HG03135 (cell line): ENCODE measurements around the gene PTPRG.

Experiments used
- ATAC-seq: cut with Tn5 transposase; IDR thresholded peaks from one replicate; pipeline ENCODE4 v1.9.1; 2021; ENCODE audit warnings: mild to moderate bottlenecking, moderate library complexity; ENCODE audit not compliant: unreplicated experiment

PTPRG gene

GRCh38 chr3:62164196-62164595 is 602.8 kb downstream of the PTPRG start:
- ATAC-seq = no peak

- ATAC-seq = no peak
Observed at GRCh38 chr3:62164746-62165145, 603.4 kb downstream of the PTPRG start.

DNA sequence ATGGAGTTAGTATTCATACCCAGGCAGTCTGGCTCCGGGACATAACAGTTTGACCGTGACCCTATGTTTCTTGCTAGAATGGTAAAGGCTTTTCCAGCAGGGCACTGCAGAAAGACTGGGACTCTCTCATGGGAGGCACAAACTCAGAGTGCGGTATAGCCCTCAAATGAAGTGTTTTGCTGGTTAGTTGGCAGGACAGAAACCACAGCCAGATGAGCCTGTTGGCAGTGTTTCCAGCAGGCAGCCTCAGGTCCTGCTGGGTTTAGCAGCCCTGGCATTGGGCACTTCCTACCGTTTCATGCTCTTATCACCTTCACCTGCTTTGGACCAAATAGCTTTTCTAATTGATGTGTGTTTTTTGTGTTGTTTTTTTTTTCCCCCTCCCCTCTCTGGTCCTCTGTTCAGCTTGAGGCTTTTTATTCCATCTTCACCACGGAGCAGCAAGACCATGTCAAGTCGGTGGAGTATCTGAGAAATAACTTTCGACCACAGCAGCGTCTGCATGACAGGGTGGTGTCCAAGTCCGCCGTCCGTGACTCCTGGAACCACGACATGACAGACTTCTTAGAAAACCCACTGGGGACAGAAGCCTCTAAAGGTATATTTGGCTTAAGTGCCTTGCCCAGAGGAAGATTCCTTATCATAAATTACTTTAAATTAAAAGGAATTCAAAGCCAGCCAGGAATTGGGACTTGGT is 606.3 kb downstream of the PTPRG start:
- no peak for ATAC-seq

- no peak for ATAC-seq
Observed at GRCh38 chr3:62168356-62168755, 607.0 kb downstream of the PTPRG start.

- no peak for ATAC-seq
Observed at GRCh38 chr3:62169906-62170660, 608.7 kb downstream of the PTPRG start.

DNA sequence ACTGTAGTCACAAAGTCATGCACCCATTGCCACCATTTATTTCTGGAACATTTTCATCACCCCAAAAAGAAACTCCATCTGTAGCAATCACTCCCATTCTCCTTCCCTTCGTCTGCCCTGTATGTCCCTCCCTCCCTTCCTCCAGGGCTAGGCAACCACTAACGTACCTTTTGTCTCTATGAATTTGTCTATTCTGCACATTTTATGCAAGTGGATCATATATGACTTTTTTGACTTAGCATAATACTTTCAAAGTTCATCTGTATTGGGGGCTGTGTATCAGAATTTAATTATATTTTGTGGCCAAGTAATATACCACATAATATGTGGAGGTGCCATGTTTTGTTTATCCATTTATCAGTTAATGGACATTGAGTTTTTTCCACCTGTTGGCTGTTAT is 610.4 kb downstream of the PTPRG start:
- no peak for ATAC-seq

- no peak for ATAC-seq
Observed at GRCh38 chr3:62172199-62172598, 610.8 kb downstream of the PTPRG start.

- ATAC-seq = no peak
Observed at GRCh38 chr3:62173939-62174515, 612.7 kb downstream of the PTPRG start.

GRCh38 chr3:62175161-62175560 is 613.8 kb downstream of the PTPRG start:
- ATAC-seq = no peak

DNA sequence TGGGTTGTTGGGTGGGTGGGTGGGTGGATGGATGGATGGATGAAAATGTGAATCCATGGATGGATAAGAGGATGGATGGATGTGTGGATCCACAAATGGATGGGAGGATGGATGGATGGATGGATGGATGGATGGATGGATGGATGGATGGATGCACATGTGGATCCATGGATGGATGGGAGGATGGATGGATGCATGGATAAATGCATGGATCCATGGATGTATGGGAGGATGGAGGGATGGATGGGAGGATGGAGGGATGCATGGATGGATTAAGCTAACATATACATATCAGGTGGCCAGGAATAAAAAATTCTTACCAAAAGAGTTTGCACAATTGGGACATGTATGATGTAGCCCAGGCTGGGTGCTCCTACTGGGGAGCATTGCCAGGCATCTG is 616.7 kb downstream of the PTPRG start:
- ATAC-seq = no peak

GRCh38 chr3:62178739-62179600 is 617.6 kb downstream of the PTPRG start:
- ATAC-seq = no peak

DNA sequence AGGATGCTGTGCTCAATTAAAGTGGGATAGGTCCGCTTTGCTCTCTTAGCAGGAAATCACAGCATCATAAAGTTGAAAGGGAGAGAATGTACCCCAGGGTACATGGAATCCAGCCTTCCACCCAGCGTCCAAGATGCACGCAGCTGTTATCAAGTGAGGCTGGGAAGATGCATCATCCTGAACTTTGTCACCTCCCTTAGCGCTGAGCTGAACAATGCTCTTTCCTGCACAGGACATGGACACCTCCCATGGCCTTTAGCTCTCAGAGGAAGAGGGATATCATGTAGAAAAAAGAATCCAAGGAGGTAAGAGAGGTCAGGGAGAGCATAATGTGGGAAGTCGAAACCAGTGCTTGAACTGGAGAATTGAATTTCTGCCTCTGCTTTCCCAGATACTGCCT is 619.1 kb downstream of the PTPRG start:
- ATAC-seq = no peak

DNA sequence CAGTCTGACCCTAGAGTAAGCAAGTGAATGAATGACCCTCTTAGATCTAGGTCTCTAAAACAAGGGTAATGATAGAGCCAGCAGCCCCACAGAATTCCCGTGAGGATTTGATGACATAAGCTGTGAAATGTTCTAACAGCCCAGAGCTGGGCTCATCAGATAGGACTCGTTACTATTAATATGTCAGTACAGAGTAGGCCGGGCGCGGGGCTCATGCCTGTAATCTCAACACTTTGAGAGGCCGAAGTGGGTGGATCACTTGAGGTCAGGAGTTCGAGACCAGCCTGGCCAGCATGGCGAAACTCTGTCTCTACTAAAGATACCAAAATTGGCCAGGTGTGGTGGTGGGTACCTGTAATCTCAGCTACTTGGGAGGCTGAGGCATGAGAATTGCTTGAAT is 621.7 kb downstream of the PTPRG start:
- no peak for ATAC-seq

- ATAC-seq = no peak
Observed at GRCh38 chr3:62183969-62184368, 622.6 kb downstream of the PTPRG start.

GRCh38 chr3:62184559-62184958 is 623.2 kb downstream of the PTPRG start:
- no peak for ATAC-seq

DNA sequence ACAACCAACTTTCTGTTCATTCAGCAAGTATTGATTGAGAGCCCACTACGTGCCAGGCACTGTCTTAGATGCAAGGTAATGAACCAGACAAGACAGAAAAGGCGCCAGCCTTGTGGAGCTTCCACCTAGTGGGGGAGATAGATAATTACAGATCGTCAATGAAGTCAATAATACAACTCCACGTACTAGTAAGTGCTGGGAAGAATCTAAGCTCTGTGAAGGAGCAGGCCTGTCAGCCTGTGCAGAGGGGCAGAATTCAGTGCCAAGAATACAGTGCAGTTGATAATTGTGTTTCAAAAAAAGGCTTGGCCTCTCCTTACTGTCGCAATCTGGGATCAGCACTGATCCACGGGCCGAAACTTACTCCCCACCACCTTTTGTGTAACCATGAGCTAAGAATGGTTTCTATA is 625.7 kb downstream of the PTPRG start:
- ATAC-seq = no peak

- peak; percentile 81 for ATAC-seq
Observed at GRCh38 chr3:62188681-62189375, 627.5 kb downstream of the PTPRG start.

GRCh38 chr3:62189376-62189698 is 628.0 kb downstream of the PTPRG start:
- no peak for ATAC-seq

DNA sequence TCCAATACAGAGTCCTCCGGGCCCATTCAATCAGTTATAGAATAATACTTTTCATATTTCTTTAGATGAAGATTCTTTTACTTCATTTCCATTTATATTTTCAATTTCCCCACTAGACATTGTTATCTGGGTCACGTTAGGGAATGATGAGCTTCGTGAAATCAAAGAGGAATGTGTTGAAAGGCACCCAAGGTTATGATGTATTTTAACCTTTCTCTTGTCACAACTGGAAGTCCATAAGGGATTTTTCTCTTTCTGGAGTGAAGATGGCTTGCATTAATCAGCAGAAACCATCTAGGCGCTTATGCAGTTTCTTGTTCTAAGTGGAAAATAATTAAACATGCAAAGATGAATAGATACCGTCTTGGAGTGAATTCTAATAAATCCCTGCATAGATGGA is 631.5 kb downstream of the PTPRG start:
- no peak for ATAC-seq

DNA sequence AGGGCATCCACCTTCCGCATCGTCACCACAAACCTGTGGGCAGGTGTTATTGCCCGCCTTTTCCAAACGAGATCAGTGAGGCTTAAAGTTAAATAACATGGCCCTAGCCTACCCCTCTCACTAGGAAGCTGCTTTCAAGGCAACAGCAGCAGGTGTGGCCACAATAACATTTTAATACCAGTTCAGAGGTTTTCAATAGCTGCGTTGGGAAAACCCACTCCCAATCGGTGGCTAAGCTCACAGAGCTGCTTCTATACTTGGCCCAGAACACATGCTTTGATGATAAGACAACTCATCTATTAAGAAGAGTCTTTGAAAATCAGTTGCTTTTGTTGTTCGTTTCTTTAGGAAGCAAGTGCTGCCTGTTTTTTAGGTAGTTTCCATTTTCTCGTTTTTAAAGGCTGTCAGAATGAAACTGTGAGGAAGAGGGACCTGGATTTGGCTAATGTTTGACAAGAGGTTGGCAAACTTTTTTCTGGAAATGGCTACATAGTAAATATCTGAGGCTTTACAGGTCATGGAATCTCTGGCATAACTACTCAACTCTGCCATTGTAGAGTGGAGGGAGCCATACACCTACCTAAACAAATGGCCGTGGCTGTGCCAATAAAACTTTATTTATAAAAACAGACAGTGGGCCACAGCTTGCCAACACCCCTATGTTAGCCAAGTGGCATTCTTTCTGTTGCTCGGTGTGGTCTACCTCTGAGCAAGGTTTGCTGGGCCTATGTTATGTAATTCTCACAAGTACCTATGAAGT is 632.4 kb downstream of the PTPRG start:
- no peak for ATAC-seq
